SJSA1 (cell line): Measurements from ENCODE around the gene KLHL8. TPM values are rescaled to one million over a fixed set of nuclear protein-coding genes. Genes with fewer than 3 reads are reported as not detected.
"Not testable (repeated sequence)": the region's sequence is repeated elsewhere in the genome, so short reads cannot be mapped to it uniquely, and the experiment has no call there.

ENCODE experiments used
- DNase-seq, 2 experiments: peaks; one replicate each; pipeline ENCODE4 v3.0.0-alpha.2; 2015 to 2020; ENCODE audit warnings: low spot score in 2 of 2, low read depth in 1 of 2
- H3K27ac ChIP-seq: fragments of 250-450 bp; sonication (Bioruptor Pico); 2 replicates; pipeline ENCODE4 v1.5.1; 2020; ENCODE audit warnings: mild to moderate bottlenecking, moderate library complexity
- H3K27me3 ChIP-seq: fragments of 250-450 bp; sonication (Bioruptor Pico); replicated peaks from 2 replicates; pipeline ENCODE4 v1.5.1; 2020; ENCODE audit warnings: mild to moderate bottlenecking, moderate library complexity
- H3K36me3 ChIP-seq: fragments of 250-450 bp; sonication (Bioruptor Pico); 2 replicates; pipeline ENCODE4 v1.5.1; 2020; ENCODE audit warnings: mild to moderate bottlenecking
- H3K4me1 ChIP-seq: fragments of 250-450 bp; sonication (Bioruptor Pico); replicated peaks from 2 replicates; pipeline ENCODE4 v1.6.1; 2021; ENCODE audit warnings: mild to moderate bottlenecking
- H3K4me3 ChIP-seq: fragments of 250-450 bp; sonication (Bioruptor Pico); 2 replicates; pipeline ENCODE4 v1.5.1; 2020; ENCODE audit warnings: mild to moderate bottlenecking
- H3K9me3 ChIP-seq: fragments of 250-450 bp; sonication (Bioruptor Pico); replicated peaks from 2 replicates; pipeline ENCODE4 v1.5.1; 2020; ENCODE audit warnings: mild to moderate bottlenecking
- total RNA-seq: library from RNA; depleted of rRNA; stranded (reverse); fragments of >200 nt; shearing (Covaris generic); gene quantifications from 2 replicates; pipeline ENCODE4 v1.2.3, GENCODE V29; 2014

The KLHL8 gene
- total RNA-seq, 1 experiment from 2014 or later = 10.2 TPM

DNA sequence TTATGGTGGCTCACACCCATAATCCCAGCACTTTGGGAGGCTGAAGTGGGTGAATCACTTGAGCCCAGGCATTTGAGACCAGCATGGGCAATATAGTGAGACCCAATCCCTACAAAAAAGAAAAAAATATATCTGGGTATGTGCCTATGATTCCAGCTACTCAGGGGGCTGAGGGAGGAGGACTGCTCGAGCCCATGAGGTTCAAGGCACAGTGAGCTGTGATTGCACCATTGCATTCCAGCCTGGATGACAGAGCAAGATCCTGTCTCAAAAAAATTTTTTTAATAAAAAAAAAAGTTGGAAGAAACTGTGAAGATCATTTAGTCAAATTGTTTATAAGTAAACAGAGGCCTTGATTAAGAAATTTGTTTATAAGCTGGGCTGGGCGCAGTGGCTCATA lies 39.7 kb downstream of the KLHL8 start:
- no peaks in the 10 kb centered on the region for H3K9me3 ChIP-seq
- no peak overlapping the region for H3K27ac ChIP-seq
- H3K4me1 ChIP-seq = no peaks in the 10 kb centered on the region
- no peaks in the 10 kb centered on the region for H3K27me3 ChIP-seq
- H3K4me3 ChIP-seq = no peak overlapping the region
- H3K36me3 ChIP-seq = no peaks in the 10 kb centered on the region
- DNase-seq = no peak

GRCh38 chr4:87179751-87180150 lies 40.7 kb downstream of the KLHL8 start:
- no peaks in the 10 kb centered on the region for H3K9me3 ChIP-seq
- no peak for DNase-seq
- no peak overlapping the region for H3K4me3 ChIP-seq
- H3K36me3 ChIP-seq = no peaks in the 10 kb centered on the region
- no peaks in the 10 kb centered on the region for H3K27me3 ChIP-seq
- H3K4me1 ChIP-seq = no peaks in the 10 kb centered on the region
- H3K27ac ChIP-seq = no peak overlapping the region

GRCh38 chr4:87174672-87175071 lies 45.7 kb downstream of the KLHL8 start:
- Histone ChIP-seq H3K27me3 (no peaks in the 10 kb centered on the region), H3K4me1 (no peaks in the 10 kb centered on the region), H3K9me3 (no peaks in the 10 kb centered on the region), H3K4me3 (no peak overlapping the region), H3K36me3 (no peaks in the 10 kb centered on the region), H3K27ac (no peak overlapping the region)
- no peak for DNase-seq

- Histone ChIP-seq H3K27me3 (no peaks in the 10 kb centered on the region), H3K27ac (no peak overlapping the region), H3K9me3 (no peaks in the 10 kb centered on the region), H3K4me3 (no peak overlapping the region), H3K4me1 (no peaks in the 10 kb centered on the region), H3K36me3 (no peaks in the 10 kb centered on the region)
- no peak for DNase-seq
Measured at GRCh38 chr4:87171944-87172343, 48.5 kb downstream of the KLHL8 start.

DNA sequence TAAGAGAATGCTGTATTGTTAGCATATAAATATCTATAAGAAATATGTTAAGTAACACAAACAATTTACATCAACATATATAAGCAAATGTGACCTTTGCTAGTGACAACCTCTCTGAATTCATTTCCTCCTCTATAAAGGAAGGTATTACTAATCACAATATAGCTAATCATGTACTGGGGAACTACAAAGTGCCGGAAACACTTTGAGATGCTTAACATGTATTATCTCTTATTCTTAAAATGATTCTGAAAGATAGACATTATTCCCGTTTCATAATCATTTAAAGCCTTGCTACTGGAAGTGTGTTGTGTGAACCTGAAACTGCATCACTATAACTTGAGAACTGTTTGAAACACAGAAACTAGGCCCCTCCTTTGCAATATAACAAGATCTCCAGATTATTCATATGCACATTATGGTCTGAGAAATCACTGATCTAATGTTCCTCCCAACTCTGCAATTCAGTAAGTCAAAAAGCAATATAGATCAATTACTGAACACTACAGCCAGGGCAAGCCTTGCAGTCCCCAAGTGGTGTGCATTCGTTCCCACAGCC lies 54.0 kb downstream of the KLHL8 start:
- no peaks in the 10 kb centered on the region for H3K9me3 ChIP-seq
- no peaks in the 10 kb centered on the region for H3K27me3 ChIP-seq
- no peaks in the 10 kb centered on the region for H3K4me1 ChIP-seq
- no peak overlapping the region for H3K4me3 ChIP-seq
- no peak for DNase-seq
- H3K27ac ChIP-seq = no peak overlapping the region
- no peaks in the 10 kb centered on the region for H3K36me3 ChIP-seq

- Histone ChIP-seq H3K4me3 (no peak overlapping the region), H3K9me3 (no peaks in the 10 kb centered on the region), H3K27ac (no peak overlapping the region), H3K36me3 (no peaks in the 10 kb centered on the region), H3K4me1 (no peaks in the 10 kb centered on the region), H3K27me3 (no peaks in the 10 kb centered on the region)
- DNase-seq = no peak
Measured at GRCh38 chr4:87165892-87166291, 54.5 kb downstream of the KLHL8 start.

- Histone ChIP-seq H3K4me3 (no peak overlapping the region), H3K27ac (no peak overlapping the region), H3K4me1 (no peaks in the 10 kb centered on the region), H3K9me3 (no peaks in the 10 kb centered on the region), H3K27me3 (no peaks in the 10 kb centered on the region), H3K36me3 (no peaks in the 10 kb centered on the region)
- no peak for DNase-seq
Measured at GRCh38 chr4:87153078-87153870, 67.1 kb downstream of the KLHL8 start.

DNA sequence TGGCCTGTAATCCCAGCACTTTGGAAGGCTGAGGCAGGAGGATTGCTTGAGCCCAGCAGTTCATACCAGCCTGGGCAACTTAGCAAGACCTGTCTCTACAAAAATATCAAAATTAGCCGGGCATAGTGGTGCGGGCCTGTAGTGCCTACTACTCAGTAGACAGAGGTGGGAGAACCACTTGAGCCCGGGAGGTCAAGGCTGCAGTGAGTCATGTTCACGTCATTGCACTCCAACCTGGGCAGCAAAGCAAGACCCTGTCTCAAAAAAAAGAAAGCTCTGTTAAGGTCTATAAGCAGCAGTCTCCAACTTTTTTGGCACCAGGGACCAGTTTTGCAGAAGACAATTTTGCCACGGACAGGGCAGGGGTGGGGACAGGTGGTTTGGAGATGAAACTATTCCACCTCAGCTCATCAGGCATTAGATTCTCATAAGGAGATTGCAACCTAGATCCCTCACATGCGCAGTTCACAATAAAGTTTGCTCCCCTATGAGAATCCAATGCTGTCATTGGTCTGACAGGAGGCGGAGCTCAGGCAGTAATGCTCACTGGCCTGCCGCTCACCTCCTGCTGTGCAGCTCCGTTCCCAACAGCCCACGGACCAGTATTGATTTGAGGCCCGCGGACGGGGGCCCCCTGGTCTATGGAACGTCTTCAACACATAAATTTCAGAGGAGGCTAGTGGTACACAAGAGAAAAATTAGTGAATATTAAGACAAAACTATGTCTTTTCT lies 67.9 kb downstream of the KLHL8 start:
- no peak overlapping the region for H3K4me3 ChIP-seq
- no peaks in the 10 kb centered on the region for H3K27me3 ChIP-seq
- H3K4me1 ChIP-seq = no peaks in the 10 kb centered on the region
- no peak overlapping the region for H3K27ac ChIP-seq
- H3K9me3 ChIP-seq = no peaks in the 10 kb centered on the region
- H3K36me3 ChIP-seq = no peaks in the 10 kb centered on the region
- no peak for DNase-seq

- no peak for DNase-seq
- Histone ChIP-seq H3K4me1 (no peaks in the 10 kb centered on the region), H3K9me3 (no peaks in the 10 kb centered on the region), H3K27me3 (no peaks in the 10 kb centered on the region), H3K27ac (no peak overlapping the region), H3K36me3 (no peaks in the 10 kb centered on the region; the same call in 1 of the 2 replicates), H3K4me3 (no peak overlapping the region)
Measured at GRCh38 chr4:87151730-87152129, 68.7 kb downstream of the KLHL8 start.

DNA sequence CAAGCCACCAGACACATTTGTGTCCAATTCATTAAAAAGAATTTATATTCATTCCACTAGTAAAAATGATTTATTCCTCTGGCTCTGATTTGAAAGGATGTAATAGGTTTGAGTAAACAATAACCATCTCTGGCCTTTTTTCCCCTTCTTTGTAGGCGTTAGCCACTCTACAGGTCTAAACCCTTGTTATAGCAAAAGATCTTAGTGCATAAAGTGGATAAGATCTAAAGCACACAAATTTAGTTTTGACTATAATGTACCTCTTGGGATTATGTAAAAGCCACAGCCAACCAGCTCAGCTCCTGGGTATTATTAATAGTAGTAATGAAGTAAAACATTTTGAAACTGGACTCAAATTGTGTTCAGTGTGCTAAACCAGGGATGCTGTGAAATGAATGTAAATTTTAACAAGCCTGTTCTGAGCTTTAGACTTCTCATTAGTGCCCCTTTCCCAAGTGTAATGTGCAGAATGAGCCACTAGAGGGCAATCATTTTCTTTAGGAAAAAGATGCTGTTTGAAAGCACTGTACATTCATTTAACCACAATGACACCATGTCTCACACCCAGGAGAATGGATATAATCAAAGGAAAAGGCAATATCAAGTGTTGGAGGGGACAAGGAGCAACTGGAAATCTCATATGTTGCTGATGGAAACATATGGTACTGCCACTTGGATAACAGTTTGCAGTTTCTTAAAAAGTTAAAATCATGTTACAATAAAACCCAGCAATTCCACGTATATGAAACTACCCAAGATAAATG lies 69.7 kb downstream of the KLHL8 start:
- Histone ChIP-seq H3K27me3 (no peaks in the 10 kb centered on the region), H3K9me3 (no peaks in the 10 kb centered on the region), H3K4me1 (no peaks in the 10 kb centered on the region), H3K36me3 (no peaks in the 10 kb centered on the region; the same call in 1 of the 2 replicates), H3K27ac (no peak overlapping the region), H3K4me3 (no peak overlapping the region)
- DNase-seq = peak; percentile 56 to 74

DNA sequence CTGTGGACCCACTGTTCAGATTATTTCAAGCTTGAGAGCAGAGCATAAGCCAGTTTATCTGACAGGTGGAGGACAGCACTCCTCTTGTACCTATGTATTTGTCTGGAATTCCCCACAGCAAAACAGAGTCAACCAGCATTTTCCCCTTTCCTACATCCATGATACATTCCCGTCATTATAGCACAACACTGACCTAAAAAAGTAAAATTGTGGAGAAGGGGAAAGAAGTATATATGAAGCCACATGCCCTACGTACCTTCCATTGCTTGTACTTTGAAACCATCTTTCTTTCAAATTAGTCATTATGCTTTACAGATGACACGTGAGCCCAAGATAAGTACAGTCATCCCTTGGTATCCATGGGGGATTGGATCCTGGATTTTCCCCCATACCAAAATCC lies 73.3 kb downstream of the KLHL8 start:
- no peak overlapping the region for H3K27ac ChIP-seq
- H3K27me3 ChIP-seq = no peaks in the 10 kb centered on the region
- H3K4me1 ChIP-seq = no peaks in the 10 kb centered on the region
- no peaks in the 10 kb centered on the region; the same call in 1 of the 2 replicates for H3K36me3 ChIP-seq
- DNase-seq = no peak
- H3K4me3 ChIP-seq = no peak overlapping the region
- H3K9me3 ChIP-seq = no peaks in the 10 kb centered on the region

DNA sequence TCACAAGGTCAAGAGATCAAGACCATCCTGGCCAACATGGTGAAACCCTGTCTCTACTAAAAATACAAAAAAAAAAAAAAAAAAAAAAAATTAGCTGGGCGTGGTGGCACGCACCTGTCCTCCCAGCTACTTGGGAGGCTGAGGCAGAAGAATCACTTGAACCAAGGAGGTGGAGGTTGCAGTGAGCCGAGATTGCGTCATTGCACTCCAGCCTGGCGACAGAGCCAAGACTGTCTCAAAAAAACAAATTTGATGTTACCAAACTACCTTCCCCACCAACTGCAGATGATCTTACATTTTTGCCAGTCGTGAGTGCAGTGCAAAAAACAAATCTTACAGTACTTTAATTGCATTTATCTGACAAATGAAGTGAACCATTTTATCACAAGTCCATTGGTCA lies 74.5 kb downstream of the KLHL8 start:
- H3K36me3 ChIP-seq, H3K27ac ChIP-seq, DNase-seq, H3K27me3 ChIP-seq, H3K4me1 ChIP-seq, H3K4me3 ChIP-seq, H3K9me3 ChIP-seq: not testable (repeated sequence)

- no peaks in the 10 kb centered on the region for H3K4me1 ChIP-seq
- no peaks in the 10 kb centered on the region for H3K27me3 ChIP-seq
- no peak for DNase-seq
- no peak overlapping the region for H3K27ac ChIP-seq
- H3K36me3 ChIP-seq = peaks cover 8% of the 10 kb centered on the region
- H3K4me3 ChIP-seq = no peak overlapping the region
- H3K9me3 ChIP-seq = no peaks in the 10 kb centered on the region
Measured at GRCh38 chr4:87144356-87144755, 76.1 kb downstream of the KLHL8 start.

DNA sequence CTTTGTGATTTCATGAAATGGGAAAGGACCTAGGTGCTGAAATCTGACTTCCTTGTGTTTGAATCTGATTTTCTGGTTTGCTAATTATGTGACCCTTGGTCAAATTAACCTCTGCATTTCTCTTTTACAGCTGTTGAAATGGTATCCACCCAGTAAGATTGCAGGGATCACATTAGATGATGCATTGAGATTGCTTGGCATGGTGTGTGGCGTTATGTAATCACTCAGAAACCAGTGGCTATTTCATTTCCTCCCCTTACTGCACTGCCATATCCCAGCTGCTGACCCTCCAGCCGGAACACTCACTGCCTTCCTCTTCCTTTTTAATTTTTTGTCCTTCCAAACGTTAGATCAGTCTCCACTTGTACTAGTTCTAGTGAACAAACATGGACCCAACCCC lies 79.0 kb downstream of the KLHL8 start:
- Histone ChIP-seq H3K9me3 (no peaks in the 10 kb centered on the region), H3K4me3 (no peak overlapping the region), H3K27ac (no peak overlapping the region), H3K27me3 (no peaks in the 10 kb centered on the region), H3K36me3 (peaks cover 20% of the 10 kb centered on the region), H3K4me1 (no peaks in the 10 kb centered on the region)
- no peak for DNase-seq
